NCI-H1930 (cell line): Measurements from ENCODE around the gene MFSD6.
A peak's percentile ranks its signal among the peaks of the same experiment; 100 is the strongest.
"Not testable (repeated sequence)": the region's sequence is repeated elsewhere in the genome, so short reads cannot be mapped to it uniquely, and the experiment has no call there.

Source experiments
- DNase-seq, 2 experiments: peaks; one replicate each; lab custom pipeline; 2025; lab: John Stamatoyannopoulos, UW

The MFSD6 gene

DNA sequence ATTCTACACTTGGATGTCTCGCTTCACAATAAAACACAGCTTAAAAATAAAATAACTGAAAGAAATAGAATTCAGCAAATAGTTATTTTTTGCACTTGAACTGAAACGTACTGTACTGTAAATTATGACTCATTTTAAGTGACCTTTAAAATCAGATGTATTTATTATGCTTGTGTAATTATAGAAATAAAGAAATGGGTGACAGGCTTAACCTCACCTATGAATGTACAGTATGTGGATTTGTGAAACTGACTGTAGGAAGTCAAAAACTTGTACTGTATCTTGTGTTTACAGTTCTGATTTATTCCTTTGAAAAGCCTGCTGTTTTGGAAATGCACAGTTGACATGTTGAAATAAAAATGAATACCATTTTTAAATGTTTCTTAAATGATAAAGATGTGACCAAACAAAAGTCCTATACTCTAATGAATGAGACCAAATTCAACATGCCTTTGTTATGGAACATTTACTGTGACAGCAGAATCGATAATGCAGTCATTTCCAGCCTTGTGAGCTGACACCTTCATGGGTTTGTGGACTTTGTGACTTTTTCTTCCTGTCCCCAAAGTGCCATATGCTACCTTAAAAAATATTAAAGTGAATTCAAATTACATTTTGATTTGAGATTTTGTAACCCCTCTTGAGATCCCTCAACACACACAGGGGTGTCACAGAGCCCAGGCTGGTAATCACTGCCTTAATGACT lies 93.7 kb downstream of the MFSD6 start:
- DNase-seq, result no peak

DNA sequence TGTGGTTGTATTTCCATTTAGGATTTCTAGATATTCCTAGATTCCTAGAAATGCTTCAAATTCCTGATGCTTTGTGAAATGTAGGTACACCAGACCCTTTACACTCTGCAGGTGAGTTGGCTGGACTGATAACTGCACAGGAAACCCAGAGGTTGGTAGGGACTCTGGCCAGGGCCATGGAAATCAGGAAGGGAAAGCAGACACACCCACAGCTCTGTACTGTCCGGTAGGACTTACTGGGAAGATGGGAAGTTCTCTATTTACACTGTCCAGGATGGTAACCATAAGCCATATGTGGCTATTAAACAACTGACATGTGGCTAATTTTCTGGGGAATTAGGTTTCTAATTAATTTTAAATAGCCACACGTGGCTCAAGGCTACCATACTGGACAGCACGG lies 94.9 kb downstream of the MFSD6 start:
- DNase-seq, result no peak

DNA sequence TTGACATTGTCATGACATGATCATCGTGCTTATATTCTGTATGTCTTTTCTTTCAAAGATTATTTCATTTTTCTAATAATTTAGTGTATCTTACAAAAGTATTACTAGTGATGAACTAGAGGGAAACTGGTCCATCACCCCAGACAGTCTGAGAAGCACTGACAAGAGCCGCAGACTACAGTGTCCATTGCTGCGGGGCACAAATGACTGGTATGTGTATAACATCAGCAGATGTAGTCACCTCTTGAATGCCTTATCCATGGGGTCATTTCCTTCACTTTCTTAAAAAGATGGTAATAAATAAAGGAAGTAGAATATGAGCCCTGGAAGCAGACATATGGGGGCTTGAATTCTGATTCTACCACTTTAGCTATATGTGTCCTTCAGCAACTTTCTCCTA lies 96.8 kb downstream of the MFSD6 start:
- DNase-seq, result no peak

DNA sequence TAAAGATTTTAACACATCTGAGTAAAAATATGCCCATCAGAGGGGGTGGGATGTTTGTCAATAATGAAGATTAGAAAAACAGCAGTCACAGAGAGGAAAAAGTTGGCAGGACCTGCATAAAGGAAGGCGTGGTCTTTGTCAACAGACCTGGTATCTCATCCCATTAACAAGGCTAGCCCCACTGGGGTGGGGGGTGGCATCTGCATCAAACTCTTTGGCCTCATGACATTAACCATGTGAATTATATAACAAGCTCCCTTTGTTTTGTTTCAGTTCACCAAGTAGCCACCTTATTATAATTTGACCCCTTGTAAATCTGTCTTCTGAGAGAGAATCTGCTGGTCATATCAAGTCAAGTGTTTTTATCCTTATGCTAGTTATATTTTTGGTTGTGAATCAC lies 97.5 kb downstream of the MFSD6 start:
- no peak for DNase-seq

DNA sequence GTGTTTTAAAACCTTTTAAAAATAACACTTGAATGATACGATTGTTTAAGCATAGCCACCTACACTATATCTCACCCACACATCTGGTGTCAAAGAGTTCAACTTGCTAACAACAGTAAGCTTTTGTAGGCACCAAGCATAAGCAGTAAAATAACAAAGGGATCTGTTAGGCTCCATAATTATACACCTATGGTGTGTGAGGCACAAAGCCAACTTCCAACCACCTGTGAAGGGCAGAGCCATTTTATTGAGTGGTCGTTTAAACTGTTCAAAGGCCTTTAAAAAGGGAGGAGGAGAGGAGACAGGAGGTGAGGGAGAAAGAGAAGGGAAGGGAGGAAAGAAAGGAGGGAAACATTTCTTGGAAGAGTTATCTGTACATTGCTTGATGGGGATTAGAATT lies 98.5 kb downstream of the MFSD6 start:
- peak; percentile 50 to 54 for DNase-seq

DNA sequence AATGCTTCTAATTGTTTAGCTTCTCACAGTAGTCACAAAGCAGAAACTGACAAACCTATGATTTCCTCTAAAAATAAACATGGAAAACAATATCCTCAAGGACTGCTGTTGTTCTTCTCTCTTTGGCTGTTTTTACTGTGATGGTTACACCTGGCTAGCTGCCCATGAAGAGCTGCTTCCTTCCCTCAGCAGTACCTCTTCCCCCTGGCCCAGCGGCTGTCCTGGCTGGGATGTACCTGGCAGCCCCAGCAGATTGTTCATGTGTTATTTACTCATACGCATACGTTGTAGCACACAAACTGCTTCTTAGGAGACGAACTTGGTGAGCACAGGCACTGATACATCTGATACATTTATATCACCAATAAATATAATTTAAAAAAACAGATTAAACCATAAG lies 99.0 kb downstream of the MFSD6 start:
- peak in 1 of 2 experiments; percentile 29 for DNase-seq

DNA sequence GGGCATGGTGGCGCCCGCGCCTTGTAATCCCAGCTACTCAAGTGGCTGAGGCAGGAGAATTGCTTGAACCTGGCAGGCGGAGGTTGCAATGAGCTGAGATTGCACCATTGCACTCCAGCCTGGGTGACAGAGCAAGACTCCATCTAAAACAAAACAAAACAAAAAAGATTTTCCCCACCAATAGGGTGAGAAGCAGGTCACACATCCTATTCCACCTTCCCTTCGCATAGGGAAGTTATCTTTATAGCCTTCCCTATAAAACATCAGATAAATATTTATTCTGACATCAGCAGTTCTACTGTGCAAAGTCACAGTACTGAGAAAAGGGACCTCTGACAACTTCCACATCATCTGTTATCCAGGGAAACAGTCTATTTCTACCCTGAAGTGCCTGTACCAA lies 101.7 kb downstream of the MFSD6 start:
- not testable (repeated sequence) for DNase-seq

DNA sequence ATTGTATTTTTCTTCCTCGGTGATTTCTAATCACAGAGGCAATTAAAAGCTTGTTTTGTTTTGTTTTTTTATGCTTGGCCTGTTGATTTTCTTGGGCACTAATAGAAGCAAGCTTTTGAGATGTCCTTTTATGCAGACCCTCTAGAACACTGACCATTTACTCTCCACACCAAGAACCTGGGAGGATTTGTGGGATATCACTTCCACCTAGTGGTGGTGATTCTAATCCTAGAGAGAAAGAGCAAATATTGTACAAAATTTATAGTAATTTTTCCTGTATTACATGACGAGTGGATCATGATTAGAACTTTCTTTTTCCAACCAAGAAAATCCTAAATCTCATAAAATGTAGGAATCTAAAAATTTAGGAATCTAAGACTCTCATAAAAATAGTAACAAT lies 102.9 kb downstream of the MFSD6 start:
- DNase-seq, result no peak

DNA sequence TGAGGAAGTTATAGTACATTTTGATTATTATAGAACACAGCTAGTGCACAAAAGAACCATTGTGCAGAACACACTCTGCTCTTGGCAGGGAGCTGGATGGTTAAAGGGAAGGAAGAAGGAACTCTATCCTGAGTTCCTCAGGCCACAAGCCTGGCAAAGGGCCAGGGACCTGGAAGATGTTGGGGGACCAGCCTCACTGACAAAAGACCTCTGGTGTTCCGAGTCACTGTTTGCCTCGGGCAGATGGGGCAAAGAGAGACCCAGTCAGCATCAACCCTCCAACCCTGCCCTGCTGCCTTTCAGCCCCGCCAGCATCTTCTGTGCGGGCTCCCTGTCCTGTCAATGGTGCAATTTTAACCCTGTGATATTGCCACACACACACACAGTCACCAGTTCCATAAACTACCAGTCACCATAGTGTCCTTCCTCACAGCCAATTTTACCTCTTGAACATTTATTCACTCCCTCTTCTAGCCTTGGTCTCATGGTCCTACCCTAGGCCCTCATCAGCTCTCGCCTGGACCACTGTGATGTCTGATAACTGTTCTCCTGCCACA lies 104.5 kb downstream of the MFSD6 start:
- no peak for DNase-seq

DNA sequence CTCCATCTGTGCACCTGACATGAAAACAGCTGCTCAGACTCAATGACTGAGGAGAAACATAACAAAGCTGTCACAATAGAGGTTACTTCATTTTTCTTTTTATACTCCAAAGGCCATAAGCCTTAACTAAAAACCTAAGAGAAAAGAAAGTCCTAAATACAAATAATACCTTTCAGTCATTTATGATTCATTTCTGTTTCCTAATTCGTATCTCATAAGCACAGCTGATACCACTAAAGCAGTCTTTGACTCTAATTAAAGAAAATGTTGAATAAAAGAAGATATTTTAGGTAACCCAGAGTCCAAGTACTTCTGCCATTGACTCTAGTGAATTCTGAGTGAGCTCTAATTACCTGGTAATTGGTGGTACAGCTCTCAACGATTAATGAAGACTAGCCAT lies 105.7 kb downstream of the MFSD6 start:
- DNase-seq, result no peak

DNA sequence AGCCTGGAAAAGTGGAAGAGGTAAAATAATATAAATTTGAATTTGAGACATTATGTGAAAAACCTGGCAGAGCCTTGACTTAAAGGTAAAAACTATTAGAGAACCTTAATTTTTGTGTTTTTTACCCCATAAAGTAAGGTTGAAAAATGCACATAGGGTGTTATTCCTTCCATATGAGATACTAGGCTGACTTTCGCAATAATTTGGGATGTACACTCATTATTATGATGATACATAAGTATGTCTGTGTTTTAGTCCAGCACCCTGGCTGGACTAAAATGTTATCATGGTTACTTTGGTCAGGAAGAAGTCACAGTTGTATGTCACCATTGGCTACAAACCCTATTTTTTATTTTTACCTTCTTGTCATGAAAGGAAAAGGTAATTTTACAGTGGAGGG lies 106.5 kb downstream of the MFSD6 start:
- no peak for DNase-seq

DNA sequence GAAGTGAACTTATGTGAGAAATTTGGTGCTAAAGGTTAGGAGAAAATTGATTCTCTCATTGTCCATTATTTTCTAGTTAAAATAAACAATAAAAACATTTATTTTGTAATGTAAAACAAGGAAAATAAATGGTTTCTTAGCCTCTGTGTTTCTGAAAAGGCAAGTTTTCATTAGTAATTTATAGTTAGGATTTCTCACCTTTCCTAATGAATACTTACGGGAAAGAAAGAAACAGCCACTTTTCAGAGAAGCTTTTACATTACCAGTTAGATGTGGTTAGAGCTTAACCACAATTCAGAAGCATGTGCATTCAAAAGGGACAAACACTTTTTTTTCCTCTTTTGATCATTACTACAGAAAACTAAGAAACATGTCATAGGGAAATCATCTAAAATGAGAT lies 107.5 kb downstream of the MFSD6 start:
- DNase-seq, result no peak

DNA sequence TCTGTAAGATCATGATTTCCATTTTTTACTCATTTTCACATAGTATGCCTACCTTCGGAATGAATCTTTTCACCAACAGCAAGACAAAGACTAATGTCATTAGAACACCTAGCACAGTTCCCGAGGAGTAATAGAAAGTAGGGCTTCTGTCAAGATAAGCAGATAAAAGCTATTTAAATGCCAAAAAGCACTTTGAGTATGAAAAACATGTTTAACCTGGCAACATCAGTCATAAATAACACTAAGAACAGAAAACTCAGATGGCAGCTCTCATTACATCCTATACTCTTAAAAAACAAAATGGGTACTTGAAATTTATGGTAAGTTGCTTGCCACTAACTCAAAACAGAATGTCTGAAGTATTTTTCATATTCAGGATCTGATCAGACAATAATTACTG lies 109.3 kb downstream of the MFSD6 start:
- no peak for DNase-seq

DNA sequence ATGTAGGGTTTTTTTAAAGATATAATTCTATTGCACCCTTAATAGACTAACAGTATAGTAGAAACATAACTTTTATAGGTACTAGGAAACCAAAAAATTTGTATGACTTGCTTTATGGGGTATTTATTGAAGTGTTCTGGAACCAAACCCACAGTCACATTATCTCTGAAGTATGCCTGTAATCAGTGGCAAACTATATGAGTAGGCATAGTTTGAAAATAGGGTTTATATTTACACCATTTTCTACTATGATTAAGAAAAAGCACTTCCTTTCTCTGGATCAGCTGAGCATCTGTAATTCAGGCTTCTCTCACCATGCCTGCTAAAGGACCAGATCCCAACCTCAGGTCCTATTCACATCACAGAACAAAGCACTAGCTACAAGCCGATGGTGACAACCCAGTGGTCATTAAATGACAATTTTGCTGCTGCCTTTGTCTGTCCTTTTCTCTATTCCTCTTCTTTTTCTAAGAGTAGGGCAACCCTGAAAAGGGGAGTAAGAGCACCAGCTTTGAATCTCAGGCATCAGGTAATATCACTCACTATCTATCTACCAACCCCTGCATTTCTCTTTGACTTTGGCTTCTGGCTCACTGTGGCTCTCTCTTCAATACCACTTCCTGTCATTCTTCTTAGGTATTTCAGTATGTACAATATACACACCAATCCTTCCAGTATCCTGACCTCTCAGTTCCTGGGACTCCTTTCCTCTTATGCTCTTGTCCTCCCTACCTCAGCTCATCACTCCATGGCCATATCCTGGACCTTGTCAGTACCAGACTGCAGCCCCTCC lies 112.0 kb downstream of the MFSD6 start:
- no peak for DNase-seq

DNA sequence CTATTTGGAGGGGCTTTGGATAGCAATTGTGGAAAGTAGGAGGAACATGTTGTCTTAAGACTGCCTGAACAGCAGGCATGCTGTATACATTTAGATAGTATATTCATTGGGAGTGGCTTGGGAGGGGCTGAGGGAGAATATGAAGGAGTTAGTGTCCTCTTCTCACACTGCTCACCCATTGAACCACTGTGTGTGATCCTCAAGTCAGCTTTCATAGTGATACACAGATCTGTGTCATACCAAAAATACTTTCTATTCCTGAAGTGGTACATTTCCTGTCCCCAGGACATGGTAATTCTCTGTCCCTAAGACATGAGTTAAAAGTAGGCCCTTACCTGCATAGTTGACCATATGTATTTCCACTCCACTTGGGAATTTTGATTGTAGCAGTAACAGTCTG lies 116.8 kb downstream of the MFSD6 start:
- no peak for DNase-seq

DNA sequence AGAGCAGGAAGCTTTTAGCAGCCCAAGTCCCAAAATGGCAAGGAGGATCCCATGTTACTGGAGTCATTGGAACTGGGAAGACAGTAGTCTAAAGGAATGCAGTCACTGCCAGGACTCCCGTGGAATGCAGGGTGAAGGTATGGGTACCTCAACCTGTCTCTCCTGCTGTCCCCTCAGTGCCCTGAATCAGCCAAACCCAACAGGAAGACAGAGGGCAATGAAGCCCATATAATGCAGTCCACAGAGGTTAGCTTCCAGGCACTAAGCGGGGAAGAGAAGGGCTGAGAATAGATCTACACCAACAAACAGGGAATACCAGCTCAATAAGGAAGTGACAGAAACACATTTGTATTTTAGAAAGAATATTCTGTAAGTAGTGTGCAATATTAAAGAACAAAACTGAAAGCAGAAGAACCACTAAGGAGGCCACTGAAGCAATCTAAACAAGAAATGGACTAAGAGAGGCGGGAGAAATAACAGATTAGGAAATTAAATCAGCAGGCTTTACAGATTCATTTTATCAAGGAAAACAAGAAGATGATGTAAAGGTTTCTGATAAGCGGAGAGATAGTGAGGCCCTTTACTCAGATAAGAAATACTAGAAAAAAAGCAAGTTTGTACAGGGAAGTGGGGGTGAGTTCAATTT lies 118.1 kb downstream of the MFSD6 start:
- no peak for DNase-seq

DNA sequence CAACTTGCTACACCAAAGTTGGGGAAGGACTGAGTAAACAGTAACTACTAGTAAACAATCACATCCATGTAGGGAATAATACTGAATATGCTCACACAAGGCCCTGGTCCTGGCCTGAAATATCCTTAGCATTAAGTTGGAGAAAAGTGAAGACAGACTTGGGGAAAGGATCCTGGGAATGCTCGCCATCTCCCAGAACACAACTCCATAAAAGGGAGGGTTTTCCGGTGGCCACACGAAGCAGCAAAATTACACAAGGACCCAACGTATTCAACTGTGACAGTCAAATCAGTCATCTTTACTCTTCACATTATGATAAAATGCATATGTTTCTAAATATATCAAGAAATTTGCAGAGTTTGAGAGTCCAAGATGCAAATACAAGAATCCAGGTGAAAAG lies 119.1 kb downstream of the MFSD6 start:
- DNase-seq, result no peak

DNA sequence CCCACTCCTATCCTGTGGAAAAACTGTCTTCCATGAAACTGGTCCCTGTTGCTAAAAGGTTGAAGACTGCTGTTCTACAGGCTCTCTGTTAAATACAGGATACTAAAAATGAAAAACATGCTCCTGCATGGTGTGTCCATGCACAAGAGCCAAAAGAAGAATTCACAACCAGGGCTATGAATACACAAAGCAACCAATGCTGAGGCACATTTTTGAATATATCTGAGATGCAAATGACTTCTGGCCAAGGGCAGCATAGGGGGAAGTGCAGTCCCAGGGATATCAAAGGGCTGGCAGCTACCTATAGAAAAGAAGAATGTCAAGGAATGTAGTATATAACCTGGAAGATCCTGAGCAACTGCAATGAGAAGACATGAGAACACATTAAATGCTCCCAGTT lies 119.8 kb downstream of the MFSD6 start:
- no peak for DNase-seq

DNA sequence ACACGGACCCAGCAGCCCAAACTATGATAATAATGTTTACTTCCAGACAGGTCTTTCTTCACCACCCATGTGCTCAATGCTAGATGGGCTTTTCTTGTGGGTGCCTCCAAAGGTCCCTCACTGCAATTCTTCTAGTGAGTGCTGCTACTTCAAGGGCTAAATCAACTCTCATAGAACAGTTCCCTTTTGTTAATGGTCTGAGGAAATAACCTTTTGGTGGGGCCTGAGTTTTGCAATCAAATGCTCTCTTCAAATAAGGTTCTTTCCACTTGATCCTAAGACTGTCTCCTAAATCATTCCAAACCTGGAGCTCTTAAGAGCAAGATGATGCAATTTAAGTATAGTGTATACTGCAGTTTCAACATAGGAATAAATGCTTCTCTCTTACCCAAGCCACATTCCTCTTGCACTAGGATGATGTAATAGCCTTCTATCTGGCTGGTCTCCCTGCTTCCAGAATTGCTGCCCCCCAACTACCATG lies 120.4 kb downstream of the MFSD6 start:
- no peak for DNase-seq

DNA sequence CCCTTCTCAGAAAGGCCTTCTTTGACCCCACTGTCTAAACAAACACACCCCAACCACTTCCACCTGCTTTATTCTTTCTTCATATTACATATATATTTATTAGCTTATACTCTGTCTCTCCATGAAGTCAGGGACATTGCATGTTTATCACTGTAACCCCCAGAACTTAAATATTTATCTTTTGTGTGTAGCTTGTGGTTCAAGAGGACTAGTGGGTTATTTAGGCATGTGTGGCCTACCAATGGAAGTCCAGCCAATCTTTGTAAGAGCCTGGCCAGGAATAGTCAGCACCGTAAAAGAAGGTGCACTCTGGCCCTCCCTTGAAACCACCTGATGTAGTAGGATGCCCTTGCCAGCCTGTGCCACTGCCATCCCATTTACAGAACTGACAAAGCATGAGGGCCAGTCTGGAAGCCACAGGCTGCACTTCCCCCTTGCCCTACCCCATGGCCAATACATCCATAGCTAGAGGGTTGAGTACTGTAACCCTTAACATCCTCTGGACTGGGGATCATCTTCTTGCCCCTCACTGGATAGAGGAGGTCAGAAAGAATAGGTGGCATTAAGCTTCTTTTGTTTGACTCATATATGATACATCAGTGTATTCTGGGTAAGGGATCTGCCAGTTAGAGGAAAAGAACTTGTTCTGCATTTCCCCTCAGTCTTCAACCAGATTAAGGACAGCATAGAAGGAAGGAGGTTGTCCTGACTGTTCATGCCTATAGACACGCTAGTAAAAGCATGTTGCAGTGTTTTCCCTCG lies 121.5 kb downstream of the MFSD6 start:
- no peak for DNase-seq

DNA sequence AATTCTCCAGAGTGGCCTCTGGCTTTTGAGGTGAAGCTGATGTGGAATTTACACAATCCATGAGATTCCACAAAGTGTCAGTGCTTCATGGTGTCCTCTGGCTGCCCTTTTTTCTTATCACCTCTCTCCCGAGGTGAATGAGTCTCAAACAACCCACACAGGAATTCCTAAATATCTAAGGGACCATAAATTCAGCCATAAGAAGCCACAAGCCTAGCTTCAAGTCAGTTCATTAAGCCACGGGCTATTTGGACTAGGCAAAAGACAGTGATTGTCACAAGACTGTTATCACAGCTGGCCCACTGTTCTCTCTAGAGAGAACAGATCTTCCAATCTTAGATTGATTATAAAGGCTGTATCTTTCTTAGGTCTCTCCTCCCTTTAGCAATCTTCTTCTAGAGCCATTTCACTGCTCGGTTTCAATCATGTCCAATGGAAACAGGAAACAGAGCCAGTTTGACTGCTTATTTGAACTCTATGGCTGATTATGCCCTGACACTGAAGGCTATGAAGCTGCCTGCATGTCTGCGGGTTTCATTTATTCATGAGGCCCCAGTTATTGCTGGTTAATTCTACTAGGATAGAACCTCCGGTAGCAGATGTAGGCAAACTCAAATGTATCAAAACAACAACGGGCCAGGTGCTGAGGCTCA lies 122.2 kb downstream of the MFSD6 start:
- no peak for DNase-seq

DNA sequence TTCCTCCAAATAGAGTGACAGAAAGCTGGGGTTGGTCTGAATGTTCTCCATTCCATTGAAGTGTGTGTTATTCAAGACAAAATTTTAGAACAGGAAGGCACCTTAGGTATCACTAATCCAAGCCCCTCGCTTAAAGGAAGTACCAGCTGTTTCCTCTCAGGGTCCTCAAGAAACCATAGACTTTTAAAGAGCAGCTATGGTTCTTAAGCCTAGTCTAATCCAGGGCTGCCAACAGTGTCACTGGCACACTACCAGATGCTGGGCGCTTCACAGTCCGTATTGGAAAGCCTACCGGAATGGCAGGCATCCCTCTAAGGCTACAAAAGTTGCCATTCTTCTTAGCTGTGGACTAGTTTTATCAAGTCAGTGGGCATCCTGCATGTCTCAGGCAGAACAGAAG lies 124.4 kb downstream of the MFSD6 start:
- DNase-seq, result no peak
